GM18519 (cell line): Measurements from ENCODE around the gene FZD10.

Experiments
- ATAC-seq: cut with Tn5 transposase; IDR thresholded peaks from one replicate; pipeline ENCODE4 v1.9.1; 2021; ENCODE audit warnings: mild to moderate bottlenecking, moderate library complexity; ENCODE audit not compliant: unreplicated experiment, low FRiP score

Gene FZD10

DNA sequence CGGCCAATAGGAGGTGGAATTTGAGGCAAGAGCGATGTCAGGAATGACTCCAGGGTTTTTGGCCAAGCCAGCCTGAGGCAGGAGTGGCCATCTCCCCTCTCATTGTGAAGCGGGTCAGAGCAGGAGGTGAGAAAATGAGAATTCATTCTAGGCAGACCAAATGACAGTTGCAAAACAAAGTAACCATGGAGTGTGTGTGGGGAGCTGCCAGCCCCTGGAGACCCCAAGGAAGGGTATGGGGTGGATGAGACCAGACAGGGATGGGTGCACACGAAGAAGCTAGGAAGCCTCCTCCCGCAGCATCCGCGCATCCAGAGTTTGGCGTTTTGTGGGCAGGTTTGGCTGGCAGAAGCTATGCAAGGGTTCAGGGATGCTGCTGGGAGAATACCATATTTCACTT lies 38.8 kb downstream of the FZD10 start:
- ATAC-seq: no peak

DNA sequence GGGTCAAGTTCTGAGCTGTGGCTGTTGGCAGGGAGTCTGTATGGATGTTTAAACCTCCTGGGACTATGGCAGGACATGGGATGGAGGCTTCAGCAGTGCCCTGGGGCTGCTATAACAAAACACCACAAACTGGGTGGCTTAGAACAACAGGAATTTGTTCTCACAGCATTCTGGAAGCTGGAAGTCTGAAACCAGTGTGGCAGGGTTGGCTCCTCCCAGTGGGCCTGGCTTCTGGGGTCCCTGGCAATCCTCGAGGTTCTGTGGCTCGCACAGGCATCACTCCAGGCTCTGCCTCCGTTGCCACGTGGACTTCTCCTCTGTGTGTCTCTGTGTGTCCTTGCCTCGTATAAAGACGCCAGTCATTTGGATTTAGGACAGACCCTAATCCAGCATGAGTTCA lies 39.9 kb downstream of the FZD10 start:
- ATAC-seq: no peak

DNA sequence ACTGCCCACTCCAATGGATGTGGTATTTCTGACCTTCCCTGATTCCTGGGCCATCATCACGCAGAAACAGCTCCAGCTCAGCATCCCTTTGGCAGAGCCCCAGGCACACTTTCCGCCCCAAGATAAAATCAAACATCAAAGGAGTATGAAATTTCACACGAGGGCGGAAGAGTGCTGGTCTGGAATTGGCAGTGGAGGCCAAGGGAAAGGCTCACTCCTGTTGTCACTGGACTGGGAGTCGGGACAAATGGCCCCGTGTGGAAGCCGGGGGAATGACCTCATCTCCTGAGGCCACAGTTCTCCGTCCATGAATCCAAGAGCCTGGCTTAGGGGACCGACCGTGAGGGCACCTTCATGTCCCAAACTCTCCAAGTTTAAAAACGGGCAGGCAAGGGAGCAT lies 40.9 kb downstream of the FZD10 start:
- ATAC-seq: no peak

DNA sequence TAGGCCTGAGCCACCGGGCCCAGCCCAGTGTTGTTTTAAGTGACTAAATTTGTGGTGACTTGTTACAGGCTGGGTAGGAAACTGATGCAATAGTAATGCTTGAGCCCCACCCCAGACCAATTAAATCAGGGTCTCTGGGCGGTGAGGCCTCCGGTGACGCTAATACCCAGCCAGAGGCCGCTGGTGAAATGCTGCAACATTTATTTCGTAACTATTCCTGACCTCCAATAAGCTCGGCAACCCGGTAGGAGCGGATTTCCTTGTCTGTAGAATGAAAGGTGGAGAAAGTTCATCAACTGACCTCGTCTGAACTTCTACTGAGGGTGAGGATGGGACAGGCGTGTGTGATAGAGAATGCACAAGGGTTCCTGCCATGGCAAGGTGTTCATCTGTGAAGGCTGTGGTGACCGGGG lies 42.3 kb downstream of the FZD10 start:
- no peak for ATAC-seq

DNA sequence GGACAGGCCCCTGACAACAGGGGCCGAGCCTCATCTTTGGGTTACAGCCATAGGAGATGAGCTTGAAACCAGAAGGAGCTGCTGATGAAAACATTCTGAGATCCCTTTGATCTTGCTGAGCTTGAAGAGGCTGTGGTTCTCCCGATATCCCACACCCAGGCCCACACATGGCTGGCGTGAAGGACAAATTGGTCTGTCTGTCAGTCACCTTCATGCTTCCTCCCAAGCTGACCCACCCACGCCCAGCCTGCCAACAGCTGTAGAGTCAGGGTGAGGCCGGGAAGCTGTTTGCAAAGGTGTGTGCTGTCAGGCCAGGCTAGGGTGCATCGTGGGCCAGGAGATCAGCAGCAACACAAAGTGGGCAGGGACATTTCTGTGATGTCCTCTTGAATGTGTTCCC lies 43.2 kb downstream of the FZD10 start:
- ATAC-seq: no peak

DNA sequence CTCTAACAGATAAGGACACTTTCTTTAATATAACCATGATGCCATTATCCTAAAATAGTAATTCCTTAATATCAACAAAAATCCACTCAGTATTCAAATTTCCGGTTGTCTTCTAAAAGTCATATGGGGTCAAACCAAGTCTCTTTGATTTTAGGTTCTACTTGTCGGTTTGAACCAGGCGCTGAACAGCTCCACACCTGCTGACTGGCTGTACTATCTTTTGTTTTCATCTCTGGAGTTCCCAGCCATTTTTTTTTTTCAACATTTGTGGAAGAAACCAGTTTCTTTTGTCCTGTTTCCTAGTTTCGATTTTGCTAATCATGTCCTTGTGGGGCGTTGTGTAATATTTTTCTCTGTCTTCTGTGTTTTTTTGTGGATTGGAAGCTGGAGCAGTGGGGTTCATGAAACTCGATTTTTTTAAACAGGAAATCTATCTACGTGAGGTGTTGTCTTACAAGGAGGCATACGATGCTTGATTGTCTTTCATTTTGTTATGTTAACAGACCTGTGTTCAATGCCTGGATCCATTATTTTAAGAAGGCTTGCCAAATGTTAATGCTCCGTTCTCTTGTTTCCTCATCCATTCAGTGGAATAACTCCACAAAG lies 50.2 kb downstream of the FZD10 start:
- no peak for ATAC-seq

DNA sequence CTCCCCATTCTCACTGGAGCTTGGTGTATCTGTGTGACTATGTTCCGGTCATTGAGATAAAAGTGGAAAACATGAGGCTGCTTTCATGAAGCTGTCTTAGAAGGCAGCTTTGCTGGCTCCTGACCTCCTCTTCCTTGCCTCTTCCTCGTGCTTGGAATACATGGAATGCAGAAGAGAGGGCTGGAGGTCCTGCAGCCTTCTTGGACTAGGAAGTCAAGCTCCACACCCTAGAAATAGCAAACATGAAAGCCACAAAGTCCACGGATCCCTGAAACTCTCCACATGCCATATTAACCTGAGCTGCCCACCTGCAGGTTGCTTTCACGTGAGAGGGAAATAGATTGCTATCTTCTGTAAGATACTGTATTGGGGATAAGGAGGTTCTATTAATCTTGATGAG lies 51.0 kb downstream of the FZD10 start:
- ATAC-seq: no peak

DNA sequence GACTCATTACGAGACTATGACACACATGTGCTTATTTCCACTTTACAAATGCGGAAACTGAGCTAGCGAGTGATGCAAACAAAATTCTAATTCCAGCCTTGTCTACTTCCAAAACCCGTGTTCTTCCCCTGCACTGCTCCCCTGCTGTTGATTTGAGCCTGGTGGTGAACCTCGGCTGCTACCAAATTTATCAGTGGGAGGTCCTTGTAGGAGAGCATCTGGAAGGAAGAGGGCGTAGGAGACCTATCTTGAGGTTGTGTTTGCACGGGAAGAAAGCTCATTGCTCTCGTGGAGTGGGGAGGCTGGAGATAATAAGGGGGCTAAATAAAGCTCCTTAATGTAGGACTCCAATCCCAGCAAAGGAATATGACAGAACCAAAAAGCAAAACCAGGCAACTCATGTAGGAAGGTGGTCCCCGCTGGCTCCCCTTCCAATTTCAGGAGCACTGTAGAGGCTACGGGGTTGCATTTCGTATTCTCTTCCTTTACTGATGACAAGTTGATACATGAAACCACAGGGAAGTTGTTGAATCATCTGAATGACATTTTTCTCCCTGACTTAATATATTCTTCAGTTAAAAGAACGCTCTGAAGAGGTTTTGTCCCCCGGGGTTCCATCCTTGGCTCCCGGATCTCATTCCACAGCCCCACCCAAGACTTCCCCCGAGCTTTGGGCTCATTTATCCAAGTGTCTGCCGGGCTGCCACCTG lies 52.6 kb downstream of the FZD10 start:
- ATAC-seq: no peak
